Skin epidermis (tissue), 12 donors: ENCODE measurements around the gene FADS6.

ENCODE experiments used
- H3K27ac ChIP-seq, 21 experiments: fragments of 200-600 bp; sonication (generic) in 11 of 21; one replicate each; pipeline ENCODE4 v1.5.0; 2020; ENCODE audit warnings: mild to moderate bottlenecking in 3 of 21, inconsistent platforms in 2 of 21, moderate library complexity in 2 of 21
- H3K4me3 ChIP-seq, 7 experiments: fragments of 200-600 bp; sonication (generic) in 2 of 7; one replicate each; pipeline ENCODE4 v1.5.0; 2020; ENCODE audit warnings: inconsistent platforms in 2 of 7, mild to moderate bottlenecking in 2 of 7, moderate library complexity in 1 of 7

FADS6 gene

GRCh38 chr17:74859459-74860228, 33.8 kb downstream of the FADS6 start, which contains the start of gene GRIN2C:
TSS of gene GRIN2C (minus strand) at chr17:74859885. CDS start at chr17:74855092, 4,793 bp downstream.
- Histone ChIP-seq H3K4me3 (peak within 1 kb of the TSS in 2 of 7 experiments; percentile 2 to 22), H3K27ac (no peak within 1 kb of the TSS)

GRCh38 chr17:74858672-74859458, 34.6 kb downstream of the FADS6 start:
- Histone ChIP-seq H3K27ac (no peak overlapping the region), H3K4me3 (peak overlapping the region in 1 of 7 experiments; percentile 2)

DNA sequence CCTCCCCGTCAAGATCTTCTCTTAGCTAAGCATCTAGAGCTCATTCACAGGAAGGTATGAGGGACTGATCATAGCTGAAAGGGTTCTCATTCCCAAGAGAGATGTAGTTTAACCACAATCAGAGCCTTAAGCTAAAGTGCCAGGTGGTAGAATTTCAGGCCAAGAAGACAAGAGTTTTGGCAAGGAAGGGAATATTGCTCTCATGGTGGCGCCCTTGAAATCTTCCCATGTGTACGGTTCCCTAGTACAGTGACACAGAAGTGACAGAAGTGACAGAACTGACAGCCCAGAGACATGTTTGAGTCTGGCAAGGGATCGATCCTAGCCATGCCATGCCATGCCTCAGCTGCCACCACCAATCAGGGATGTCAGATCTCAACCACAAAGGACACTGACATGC, 36.2 kb downstream of the FADS6 start:
- H3K27ac ChIP-seq: no peak overlapping the region
- no peak overlapping the region for H3K4me3 ChIP-seq

- H3K4me3 ChIP-seq: no peak overlapping the region
- H3K27ac ChIP-seq: no peak overlapping the region
These were observed 37.3 kb downstream of the FADS6 start for GRCh38 chr17:74856112-74856511.

GRCh38 chr17:74855323-74855722, 38.1 kb downstream of the FADS6 start:
- Histone ChIP-seq H3K4me3 (no peak overlapping the region), H3K27ac (no peak overlapping the region)

- no peak overlapping the region for H3K4me3 ChIP-seq
- no peak overlapping the region for H3K27ac ChIP-seq
These were observed 38.6 kb downstream of the FADS6 start for GRCh38 chr17:74854792-74855191.

DNA sequence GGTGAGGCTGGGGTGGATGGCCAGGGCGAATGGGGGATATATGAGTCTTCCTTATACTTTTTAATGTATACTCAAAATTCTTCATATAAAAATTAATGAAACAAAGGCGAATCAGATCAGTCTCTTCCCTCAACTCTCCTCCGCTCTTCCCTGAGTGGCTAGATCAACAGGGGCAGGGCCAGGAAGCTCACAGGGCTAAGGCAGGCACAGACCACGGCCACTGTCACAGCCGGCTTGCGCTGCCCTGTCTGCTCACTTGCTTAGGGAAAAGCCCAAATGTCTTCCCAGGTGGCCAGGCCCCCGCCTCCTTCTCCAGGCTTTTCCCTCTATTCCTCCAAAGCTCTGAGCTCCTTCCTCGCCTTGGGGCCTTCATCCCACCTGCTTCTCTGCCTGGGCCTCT, 39.8 kb downstream of the FADS6 start:
- Histone ChIP-seq H3K27ac (no peak overlapping the region), H3K4me3 (no peak overlapping the region)

- Histone ChIP-seq H3K4me3 (no peak overlapping the region), H3K27ac (no peak overlapping the region)
These were observed 40.4 kb downstream of the FADS6 start for GRCh38 chr17:74853048-74853397.

GRCh38 chr17:74852237-74853047, 41.0 kb downstream of the FADS6 start:
- Histone ChIP-seq H3K4me3 (no peak overlapping the region), H3K27ac (no peak overlapping the region)

- Histone ChIP-seq H3K4me3 (no peak overlapping the region), H3K27ac (no peak overlapping the region)
These were observed 41.7 kb downstream of the FADS6 start for GRCh38 chr17:74851612-74852236.

DNA sequence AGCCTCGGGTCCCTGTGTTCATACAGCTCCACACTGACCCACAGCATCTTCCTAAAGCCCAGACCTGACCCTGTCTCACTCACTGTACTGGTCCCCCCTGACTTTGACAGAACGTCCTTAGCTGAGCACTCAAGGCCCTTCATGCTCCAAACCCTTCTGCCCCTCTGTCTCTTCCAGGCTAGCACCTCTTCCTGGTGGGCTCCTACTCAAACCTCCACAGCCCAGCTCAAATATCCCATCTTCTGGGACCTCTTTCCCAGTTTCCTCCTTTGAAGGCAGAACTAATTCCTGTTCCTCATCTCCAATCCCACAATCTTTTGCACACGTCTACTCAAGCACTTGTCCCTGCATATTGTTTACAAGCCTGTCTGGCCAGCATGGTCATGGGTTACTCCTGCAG, 42.5 kb downstream of the FADS6 start:
- no peak overlapping the region for H3K27ac ChIP-seq
- H3K4me3 ChIP-seq: no peak overlapping the region

DNA sequence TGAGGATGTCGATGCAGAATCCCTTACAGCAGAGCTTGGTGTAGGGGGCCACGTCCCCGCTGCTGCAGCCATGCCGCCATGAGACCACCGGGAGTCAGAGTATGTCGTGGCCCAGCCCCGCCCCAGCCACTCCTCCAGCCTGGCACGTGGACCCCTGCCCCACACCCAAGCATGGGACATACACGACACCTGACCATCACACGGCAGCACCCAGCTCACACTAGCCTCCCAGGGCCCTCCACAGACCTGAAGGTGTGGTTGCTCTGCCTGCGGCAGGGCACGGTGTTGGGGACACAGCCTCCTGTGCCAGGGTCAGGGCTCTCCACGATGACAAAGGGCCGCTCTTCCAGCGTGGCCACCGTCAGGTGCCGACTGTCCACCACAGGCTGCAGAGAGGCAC, 43.1 kb downstream of the FADS6 start:
- H3K27ac ChIP-seq: no peak overlapping the region
- no peak overlapping the region for H3K4me3 ChIP-seq

DNA sequence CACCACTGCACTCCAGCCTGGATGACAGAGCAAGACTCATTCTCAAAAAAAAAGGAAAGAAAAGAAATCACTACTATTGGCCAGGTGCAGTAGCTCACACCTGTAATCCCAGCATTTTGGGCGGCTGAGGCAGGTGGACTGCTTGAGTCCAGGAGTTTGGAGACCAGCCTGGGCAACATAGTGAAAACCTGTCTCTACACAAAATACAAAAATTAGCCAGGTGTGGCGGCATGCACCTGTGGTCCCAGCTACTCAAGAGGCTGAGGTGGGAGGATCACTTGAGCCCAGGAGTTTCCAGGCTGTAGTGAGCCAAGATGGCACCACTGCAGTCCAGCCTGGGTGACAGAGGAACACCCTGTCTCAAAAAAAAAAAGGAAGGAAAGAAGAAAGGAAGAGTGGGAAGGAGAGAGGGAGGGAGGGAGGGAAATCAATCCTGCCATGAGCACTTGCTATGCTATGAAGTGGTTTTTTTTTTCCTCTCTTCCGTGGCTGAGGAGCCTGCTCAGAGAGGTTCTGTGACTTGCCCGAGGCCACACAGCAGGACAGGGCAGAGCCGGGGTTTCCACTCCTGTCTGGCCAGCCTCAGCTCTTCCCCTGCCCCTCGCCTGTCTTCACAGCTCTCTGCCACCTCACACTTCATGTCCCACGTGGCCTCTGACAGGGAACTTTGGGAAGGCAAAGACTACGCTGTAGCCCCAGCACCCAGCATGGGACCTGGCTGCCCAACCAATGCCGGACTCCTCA, 44.6 kb downstream of the FADS6 start:
- Histone ChIP-seq H3K27ac (no peak overlapping the region), H3K4me3 (no peak overlapping the region)

DNA sequence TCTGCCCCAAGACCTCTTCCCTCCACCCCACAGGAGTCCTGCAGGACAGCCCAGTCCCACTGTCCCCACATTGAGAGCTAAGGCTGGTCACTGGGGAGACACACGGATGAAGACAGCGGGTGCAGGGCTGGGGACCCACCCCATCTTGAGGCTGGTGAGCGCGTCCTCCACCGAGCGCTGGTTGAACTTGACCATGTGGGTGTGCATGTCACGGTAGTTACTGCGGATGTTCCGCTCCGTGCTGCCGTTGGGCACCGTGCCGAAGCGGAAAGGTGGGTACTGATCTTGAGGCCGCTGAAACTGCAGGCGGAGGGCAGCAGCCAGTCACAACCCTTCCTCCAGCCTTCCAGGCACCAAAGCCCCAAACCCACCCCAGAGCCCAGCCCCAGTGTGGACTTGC, 46.8 kb downstream of the FADS6 start:
- Histone ChIP-seq H3K4me3 (no peak overlapping the region), H3K27ac (no peak overlapping the region)

DNA sequence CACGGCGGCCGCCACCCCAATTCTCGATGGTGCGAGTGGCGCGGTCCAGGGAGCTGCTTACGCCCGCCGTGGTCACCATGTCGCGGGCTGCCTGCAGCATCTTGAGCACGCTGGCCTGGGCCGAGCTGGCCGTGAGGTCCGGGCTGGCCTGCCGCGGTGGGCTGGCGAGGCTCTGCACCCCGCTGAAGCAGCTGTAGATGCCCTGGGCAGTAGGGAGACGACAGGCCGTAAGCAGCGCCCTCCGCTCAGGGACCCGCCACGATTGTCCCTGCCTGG, 50.1 kb downstream of the FADS6 start:
- peak overlapping the region in 1 of 7 experiments; percentile 20 for H3K4me3 ChIP-seq
- H3K27ac ChIP-seq: no peak overlapping the region

DNA sequence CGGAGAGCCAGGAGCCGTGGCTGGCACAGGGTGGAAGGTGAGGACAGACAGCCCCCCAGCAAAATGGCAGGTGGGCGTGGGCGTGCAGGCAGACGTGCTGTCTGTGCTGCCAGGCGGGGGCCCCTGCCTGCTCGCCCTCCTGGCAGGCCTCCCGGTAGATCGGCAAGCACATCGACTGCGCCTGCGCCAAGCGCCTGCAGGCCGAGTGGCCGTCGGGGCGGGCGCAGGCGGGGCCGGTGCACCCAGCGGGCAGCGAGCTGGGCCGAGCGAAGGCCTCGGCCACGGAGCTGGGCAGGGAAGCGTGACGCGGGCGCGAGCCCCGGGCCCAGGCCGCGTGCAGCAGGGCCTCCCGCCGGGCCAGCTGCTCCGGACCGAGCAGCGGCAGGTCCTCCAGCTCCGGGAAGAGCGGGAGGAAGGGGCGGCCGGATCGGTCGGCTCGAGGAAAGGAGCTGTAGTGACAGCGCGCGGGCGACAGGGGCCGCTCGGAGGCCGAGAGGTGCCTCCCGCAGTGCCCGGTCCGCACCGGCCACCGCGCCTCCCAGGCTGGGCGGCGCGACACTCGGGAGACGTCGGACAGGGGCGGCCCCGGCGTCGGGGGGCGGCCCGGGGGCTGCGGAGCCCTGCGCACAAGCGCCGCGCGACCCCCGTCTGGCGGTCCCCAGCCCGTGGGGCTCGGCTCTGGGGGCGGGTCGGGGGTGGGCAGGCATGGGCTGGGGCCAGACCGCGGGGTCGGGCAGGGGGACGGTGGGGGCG, 50.7 kb downstream of the FADS6 start:
- Histone ChIP-seq H3K27ac (peak overlapping the region in 2 of 21 experiments; percentile 6 to 20), H3K4me3 (peak overlapping the region in 6 of 7 experiments; percentile 8 to 36 (median 14))

- Histone ChIP-seq H3K27ac (peak overlapping the region in 2 of 21 experiments; percentile 6 to 20), H3K4me3 (peak overlapping the region in 3 of 7 experiments; percentile 8 to 36 (median 20))
These were observed 51.3 kb downstream of the FADS6 start for GRCh38 chr17:74842146-74842598.

- Histone ChIP-seq H3K27ac (peak overlapping the region in 10 of 21 experiments; percentile 4 to 77 (median 25)), H3K4me3 (no peak overlapping the region)
These were observed 52.3 kb downstream of the FADS6 start for GRCh38 chr17:74840989-74841666.
